GM23338 (cell line): ENCODE measurements around the gene FGF8. TPM values are rescaled to one million over a fixed set of nuclear protein-coding genes. Genes with fewer than 3 reads are reported as not detected.

Experiments used
- ATAC-seq: fragments of 200-7000 bp; cut with Tn5 transposase; 3 replicates; pipeline ENCODE4 v1.9.1; 2020
- DNase-seq: peaks from one replicate; pipeline ENCODE4 v3.0.0-alpha.2; 2015; ENCODE audit warnings: low spot score
- H2AFZ ChIP-seq: fragments of 200-600 bp; sonication (generic); 2 replicates; pipeline ENCODE4 v1.8.0; 2016; ENCODE audit warnings: antibody characterized with exemption, mild to moderate bottlenecking, moderate library complexity
- H3F3A ChIP-seq: fragments of 200-600 bp; sonication (generic); replicated peaks from 2 replicates; pipeline ENCODE4 v1.8.0; 2017; ENCODE audit warnings: antibody characterized with exemption, mixed run types, low read depth
- H3K27ac ChIP-seq: fragments of 200-600 bp; sonication (generic); 2 replicates; pipeline ENCODE4 v1.6.1; 2016; ENCODE audit warnings: low read depth
- H3K27me3 ChIP-seq: fragments of 200-600 bp; sonication (generic); 2 replicates; pipeline ENCODE4 v1.8.0; 2016; ENCODE audit warnings: mild to moderate bottlenecking, mixed run types, moderate library complexity; ENCODE audit not compliant: insufficient read depth
- H3K36me3 ChIP-seq: fragments of 200-600 bp; sonication (generic); 2 replicates; pipeline ENCODE4 v1.8.0; 2016; ENCODE audit warnings: mild to moderate bottlenecking; ENCODE audit not compliant: insufficient read depth
- H3K4me1 ChIP-seq: fragments of 200-600 bp; sonication (generic); 2 replicates; pipeline ENCODE4 v1.8.0; 2016; ENCODE audit warnings: mild to moderate bottlenecking, moderate library complexity; ENCODE audit not compliant: insufficient read depth
- H3K4me2 ChIP-seq: fragments of 200-600 bp; sonication (generic); 2 replicates; pipeline ENCODE4 v1.7.1; 2017; ENCODE audit warnings: mixed run types
- H3K4me3 ChIP-seq: fragments of 200-600 bp; sonication (generic); 2 replicates; pipeline ENCODE4 v1.6.1; 2016; ENCODE audit warnings: mixed run types
- H3K79me2 ChIP-seq: fragments of 200-600 bp; sonication (generic); replicated peaks from 2 replicates; pipeline ENCODE4 v1.8.0; 2017; ENCODE audit warnings: mild to moderate bottlenecking; ENCODE audit not compliant: insufficient read depth
- H3K9me2 ChIP-seq: fragments of 200-600 bp; sonication (generic); 2 replicates; pipeline ENCODE4 v1.8.0; 2017; ENCODE audit not compliant: insufficient read depth
- H4K20me1 ChIP-seq: fragments of 200-600 bp; sonication (generic); replicated peaks from 2 replicates; pipeline ENCODE4 v1.8.0; 2017; ENCODE audit warnings: mild to moderate bottlenecking; ENCODE audit not compliant: insufficient read depth
- H3K27ac Mint-ChIP-seq: 2 replicates; pipeline ENCODE4 v1.8.0; 2020; ENCODE audit warnings: inconsistent platforms, mild to moderate bottlenecking, moderate library complexity, mixed read lengths
- H3K27me3 Mint-ChIP-seq: 3 replicates; pipeline ENCODE4 v1.8.0; 2022; ENCODE audit warnings: low read depth, mild to moderate bottlenecking, moderate library complexity, mixed read lengths, inconsistent platforms; ENCODE audit not compliant: insufficient read depth, poor library complexity
- H3K36me3 Mint-ChIP-seq: 3 replicates; pipeline ENCODE4 v1.8.0; 2021; ENCODE audit warnings: low read depth, mild to moderate bottlenecking, inconsistent platforms, moderate library complexity, mixed read lengths
- H3K4me1 Mint-ChIP-seq: 3 replicates; pipeline ENCODE4 v1.8.0; 2020; ENCODE audit warnings: mild to moderate bottlenecking, inconsistent platforms, mixed read lengths
- H3K4me3 Mint-ChIP-seq: 3 replicates; pipeline ENCODE4 v1.8.0; 2021; ENCODE audit warnings: moderate library complexity, mild to moderate bottlenecking, inconsistent platforms, mixed read lengths
- H3K9me3 Mint-ChIP-seq: 3 replicates; pipeline ENCODE4 v1.8.0; 2020; ENCODE audit warnings: moderate library complexity, mild to moderate bottlenecking, inconsistent platforms, mixed read lengths
- CREB1 ChIP-seq: fragments of 250-450 bp; sonication (Bioruptor Pico); IDR thresholded peaks from 2 replicates; pipeline ENCODE4 v1.5.0; 2020; ENCODE audit warnings: low read depth, mild to moderate bottlenecking, moderate library complexity
- EZH2 ChIP-seq: fragments of 200-600 bp; sonication (generic); IDR thresholded peaks from one replicate; pipeline ENCODE4 v1.8.0; 2017; ENCODE audit warnings: antibody characterized with exemption, mild to moderate bottlenecking, low read depth; ENCODE audit not compliant: unreplicated experiment
- EZH2phosphoT487 ChIP-seq: fragments of 200-600 bp; sonication (generic); IDR thresholded peaks from one replicate; pipeline ENCODE4 v1.8.1; 2018; ENCODE audit warnings: antibody characterized with exemption; ENCODE audit not compliant: unreplicated experiment
- JUNB ChIP-seq: IDR thresholded peaks from one replicate; pipeline ENCODE4 v1.6.1; 2016; ENCODE audit warnings: antibody characterized with exemption; ENCODE audit not compliant: unreplicated experiment
- NANOG ChIP-seq: IDR thresholded peaks from 2 replicates; pipeline ENCODE4 v1.6.1; 2016; ENCODE audit warnings: antibody characterized with exemption, borderline replicate concordance
- POLR2AphosphoS5 ChIP-seq: IDR thresholded peaks from 2 replicates; pipeline ENCODE4 v1.6.1; 2016; ENCODE audit warnings: antibody characterized with exemption, low read depth
- STAT1 ChIP-seq: IDR thresholded peaks from one replicate; pipeline ENCODE4 v1.6.1; 2016; ENCODE audit warnings: antibody characterized with exemption; ENCODE audit not compliant: unreplicated experiment
- ZNF114 ChIP-seq: fragments of 250-450 bp; sonication (Bioruptor Pico); IDR thresholded peaks from 2 replicates; pipeline ENCODE4 v1.5.0; 2020; ENCODE audit warnings: mild to moderate bottlenecking, moderate library complexity
- ZNF331 ChIP-seq: fragments of 250-450 bp; sonication (Bioruptor Pico); IDR thresholded peaks from 2 replicates; pipeline ENCODE4 v1.5.0; 2020; ENCODE audit warnings: low read depth, mild to moderate bottlenecking, moderate library complexity
- polyA plus RNA-seq: library from polyadenylated mRNA; unstranded; fragments of >200 nt; fragmentation: Nextera tagmentation; extraction: Ambion mirVana; gene quantifications from 2 replicates; pipeline ENCODE4 v1.2.1, GENCODE V29; 2016
- total RNA-seq: library from RNA; depleted of rRNA; stranded (reverse); fragments of >200 nt; shearing (Covaris generic); gene quantifications from 2 replicates; pipeline ENCODE4 v1.2.3, GENCODE V29; 2014
- TF ChIP-seq, protein P1 (sequence below): IDR thresholded peaks from 2 replicates; pipeline ENCODE4 v1.6.1; 2016; ENCODE audit warnings: antibody characterized with exemption
- TF ChIP-seq, protein P2 (sequence below): fragments of 250-450 bp; sonication (Bioruptor Pico); IDR thresholded peaks from 2 replicates; pipeline ENCODE4 v1.5.0; 2020; ENCODE audit warnings: mild to moderate bottlenecking, moderate library complexity
- TF ChIP-seq, protein P3 (sequence below): IDR thresholded peaks from one replicate; pipeline ENCODE4 v1.6.1; 2018; ENCODE audit warnings: antibody characterized with exemption; ENCODE audit not compliant: unreplicated experiment
- TF ChIP-seq, protein P4 (sequence below), 2 experiments: fragments of 200-600 bp in 1 of 2; sonication (generic) in 1 of 2; conservative IDR thresholded peaks; 2 replicates each; pipeline versions ENCODE4 v1.5.1 to v1.6.1; 2016 to 2017; ENCODE audit warnings: antibody characterized with exemption in 2 of 2, low read depth in 2 of 2, mild to moderate bottlenecking in 2 of 2, moderate library complexity in 1 of 2

FGF8 gene
- total and polyA plus RNA-seq, 2 experiments from 2014 or later: 1.6 to 6.2 TPM

DNA sequence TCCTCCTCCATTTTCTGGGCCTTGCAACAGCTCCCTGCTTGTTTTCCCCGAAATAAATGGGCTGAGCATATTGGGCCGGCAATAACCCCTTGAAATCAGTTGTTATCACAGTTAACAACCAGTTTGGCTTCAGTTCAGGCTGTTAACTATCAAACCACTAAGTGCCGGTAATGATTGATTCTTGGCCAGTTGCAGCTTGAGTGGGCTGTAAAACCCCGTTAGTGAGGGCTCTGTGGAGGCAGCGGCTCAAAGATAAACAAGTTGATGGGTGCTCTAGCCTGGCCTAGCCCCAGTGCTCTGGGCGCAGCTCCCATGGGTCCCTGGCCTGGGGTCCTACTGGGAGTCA, 8.3 kb downstream of the FGF8 start:
- Histone ChIP-seq H3K36me3 (no peaks in the 10 kb centered on the region), H3K9me2 (no peaks in the 10 kb centered on the region), H3K27ac (no peak overlapping the region), H3K79me2 (no peaks in the 10 kb centered on the region), H2AFZ (no peak overlapping the region), H3K27me3 (peaks cover 14% of the 10 kb centered on the region), H3K4me1 (peaks cover 3% of the 10 kb centered on the region; the same call in 1 of the 2 replicates), H3F3A (peaks cover under 1% of the 10 kb centered on the region; the same call in 1 of the 2 replicates), H3K4me2 (no peak overlapping the region), H4K20me1 (no peaks in the 10 kb centered on the region), H3K4me3 (no peak overlapping the region)
- ATAC-seq: no peak
- H3K4me3 Mint-ChIP-seq: no peak overlapping the region
- no peak overlapping the region for H3K27ac Mint-ChIP-seq
- no peaks in the 10 kb centered on the region; the same call in 2 of the 3 replicates for H3K36me3 Mint-ChIP-seq
- peaks cover 18% of the 10 kb centered on the region for H3K4me1 Mint-ChIP-seq
- H3K9me3 Mint-ChIP-seq: no peaks in the 10 kb centered on the region
- TF ChIP-seq EZH2phosphoT487 (no peak), ZNF114 (CRISPR knock-in tag) (no peak), POLR2AphosphoS5 (no peak), STAT1 (no peak), ZNF331 (CRISPR knock-in tag) (no peak), JUNB (no peak), EZH2 (no peak), NANOG (no peak), CREB1 (CRISPR knock-in tag) (no peak)
- TF ChIP-seq, protein P1, sequence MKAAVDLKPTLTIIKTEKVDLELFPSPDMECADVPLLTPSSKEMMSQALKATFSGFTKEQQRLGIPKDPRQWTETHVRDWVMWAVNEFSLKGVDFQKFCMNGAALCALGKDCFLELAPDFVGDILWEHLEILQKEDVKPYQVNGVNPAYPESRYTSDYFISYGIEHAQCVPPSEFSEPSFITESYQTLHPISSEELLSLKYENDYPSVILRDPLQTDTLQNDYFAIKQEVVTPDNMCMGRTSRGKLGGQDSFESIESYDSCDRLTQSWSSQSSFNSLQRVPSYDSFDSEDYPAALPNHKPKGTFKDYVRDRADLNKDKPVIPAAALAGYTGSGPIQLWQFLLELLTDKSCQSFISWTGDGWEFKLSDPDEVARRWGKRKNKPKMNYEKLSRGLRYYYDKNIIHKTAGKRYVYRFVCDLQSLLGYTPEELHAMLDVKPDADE: no peak
- TF ChIP-seq, protein P2, sequence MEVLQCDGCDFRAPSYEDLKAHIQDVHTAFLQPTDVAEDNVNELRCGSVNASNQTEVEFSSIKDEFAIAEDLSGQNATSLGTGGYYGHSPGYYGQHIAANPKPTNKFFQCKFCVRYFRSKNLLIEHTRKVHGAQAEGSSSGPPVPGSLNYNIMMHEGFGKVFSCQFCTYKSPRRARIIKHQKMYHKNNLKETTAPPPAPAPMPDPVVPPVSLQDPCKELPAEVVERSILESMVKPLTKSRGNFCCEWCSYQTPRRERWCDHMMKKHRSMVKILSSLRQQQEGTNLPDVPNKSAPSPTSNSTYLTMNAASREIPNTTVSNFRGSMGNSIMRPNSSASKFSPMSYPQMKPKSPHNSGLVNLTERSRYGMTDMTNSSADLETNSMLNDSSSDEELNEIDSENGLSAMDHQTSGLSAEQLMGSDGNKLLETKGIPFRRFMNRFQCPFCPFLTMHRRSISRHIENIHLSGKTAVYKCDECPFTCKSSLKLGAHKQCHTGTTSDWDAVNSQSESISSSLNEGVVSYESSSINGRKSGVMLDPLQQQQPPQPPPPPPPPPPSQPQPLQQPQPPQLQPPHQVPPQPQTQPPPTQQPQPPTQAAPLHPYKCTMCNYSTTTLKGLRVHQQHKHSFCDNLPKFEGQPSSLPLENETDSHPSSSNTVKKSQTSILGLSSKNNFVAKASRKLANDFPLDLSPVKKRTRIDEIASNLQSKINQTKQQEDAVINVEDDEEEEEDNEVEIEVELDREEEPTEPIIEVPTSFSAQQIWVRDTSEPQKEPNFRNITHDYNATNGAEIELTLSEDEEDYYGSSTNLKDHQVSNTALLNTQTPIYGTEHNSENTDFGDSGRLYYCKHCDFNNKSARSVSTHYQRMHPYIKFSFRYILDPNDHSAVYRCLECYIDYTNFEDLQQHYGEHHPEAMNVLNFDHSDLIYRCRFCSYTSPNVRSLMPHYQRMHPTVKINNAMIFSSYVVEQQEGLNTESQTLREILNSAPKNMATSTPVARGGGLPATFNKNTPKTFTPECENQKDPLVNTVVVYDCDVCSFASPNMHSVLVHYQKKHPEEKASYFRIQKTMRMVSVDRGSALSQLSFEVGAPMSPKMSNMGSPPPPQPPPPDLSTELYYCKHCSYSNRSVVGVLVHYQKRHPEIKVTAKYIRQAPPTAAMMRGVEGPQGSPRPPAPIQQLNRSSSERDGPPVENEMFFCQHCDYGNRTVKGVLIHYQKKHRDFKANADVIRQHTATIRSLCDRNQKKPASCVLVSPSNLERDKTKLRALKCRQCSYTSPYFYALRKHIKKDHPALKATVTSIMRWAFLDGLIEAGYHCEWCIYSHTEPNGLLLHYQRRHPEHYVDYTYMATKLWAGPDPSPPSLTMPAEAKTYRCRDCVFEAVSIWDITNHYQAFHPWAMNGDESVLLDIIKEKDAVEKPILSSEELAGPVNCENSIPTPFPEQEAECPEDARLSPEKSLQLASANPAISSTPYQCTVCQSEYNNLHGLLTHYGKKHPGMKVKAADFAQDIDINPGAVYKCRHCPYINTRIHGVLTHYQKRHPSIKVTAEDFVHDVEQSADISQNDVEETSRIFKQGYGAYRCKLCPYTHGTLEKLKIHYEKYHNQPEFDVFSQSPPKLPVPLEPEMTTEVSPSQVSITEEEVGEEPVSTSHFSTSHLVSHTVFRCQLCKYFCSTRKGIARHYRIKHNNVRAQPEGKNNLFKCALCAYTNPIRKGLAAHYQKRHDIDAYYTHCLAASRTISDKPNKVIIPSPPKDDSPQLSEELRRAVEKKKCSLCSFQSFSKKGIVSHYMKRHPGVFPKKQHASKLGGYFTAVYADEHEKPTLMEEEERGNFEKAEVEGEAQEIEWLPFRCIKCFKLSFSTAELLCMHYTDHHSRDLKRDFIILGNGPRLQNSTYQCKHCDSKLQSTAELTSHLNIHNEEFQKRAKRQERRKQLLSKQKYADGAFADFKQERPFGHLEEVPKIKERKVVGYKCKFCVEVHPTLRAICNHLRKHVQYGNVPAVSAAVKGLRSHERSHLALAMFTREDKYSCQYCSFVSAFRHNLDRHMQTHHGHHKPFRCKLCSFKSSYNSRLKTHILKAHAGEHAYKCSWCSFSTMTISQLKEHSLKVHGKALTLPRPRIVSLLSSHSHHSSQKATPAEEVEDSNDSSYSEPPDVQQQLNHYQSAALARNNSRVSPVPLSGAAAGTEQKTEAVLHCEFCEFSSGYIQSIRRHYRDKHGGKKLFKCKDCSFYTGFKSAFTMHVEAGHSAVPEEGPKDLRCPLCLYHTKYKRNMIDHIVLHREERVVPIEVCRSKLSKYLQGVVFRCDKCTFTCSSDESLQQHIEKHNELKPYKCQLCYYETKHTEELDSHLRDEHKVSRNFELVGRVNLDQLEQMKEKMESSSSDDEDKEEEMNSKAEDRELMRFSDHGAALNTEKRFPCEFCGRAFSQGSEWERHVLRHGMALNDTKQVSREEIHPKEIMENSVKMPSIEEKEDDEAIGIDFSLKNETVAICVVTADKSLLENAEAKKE (CRISPR knock-in tag): no peak
- TF ChIP-seq, protein P3, sequence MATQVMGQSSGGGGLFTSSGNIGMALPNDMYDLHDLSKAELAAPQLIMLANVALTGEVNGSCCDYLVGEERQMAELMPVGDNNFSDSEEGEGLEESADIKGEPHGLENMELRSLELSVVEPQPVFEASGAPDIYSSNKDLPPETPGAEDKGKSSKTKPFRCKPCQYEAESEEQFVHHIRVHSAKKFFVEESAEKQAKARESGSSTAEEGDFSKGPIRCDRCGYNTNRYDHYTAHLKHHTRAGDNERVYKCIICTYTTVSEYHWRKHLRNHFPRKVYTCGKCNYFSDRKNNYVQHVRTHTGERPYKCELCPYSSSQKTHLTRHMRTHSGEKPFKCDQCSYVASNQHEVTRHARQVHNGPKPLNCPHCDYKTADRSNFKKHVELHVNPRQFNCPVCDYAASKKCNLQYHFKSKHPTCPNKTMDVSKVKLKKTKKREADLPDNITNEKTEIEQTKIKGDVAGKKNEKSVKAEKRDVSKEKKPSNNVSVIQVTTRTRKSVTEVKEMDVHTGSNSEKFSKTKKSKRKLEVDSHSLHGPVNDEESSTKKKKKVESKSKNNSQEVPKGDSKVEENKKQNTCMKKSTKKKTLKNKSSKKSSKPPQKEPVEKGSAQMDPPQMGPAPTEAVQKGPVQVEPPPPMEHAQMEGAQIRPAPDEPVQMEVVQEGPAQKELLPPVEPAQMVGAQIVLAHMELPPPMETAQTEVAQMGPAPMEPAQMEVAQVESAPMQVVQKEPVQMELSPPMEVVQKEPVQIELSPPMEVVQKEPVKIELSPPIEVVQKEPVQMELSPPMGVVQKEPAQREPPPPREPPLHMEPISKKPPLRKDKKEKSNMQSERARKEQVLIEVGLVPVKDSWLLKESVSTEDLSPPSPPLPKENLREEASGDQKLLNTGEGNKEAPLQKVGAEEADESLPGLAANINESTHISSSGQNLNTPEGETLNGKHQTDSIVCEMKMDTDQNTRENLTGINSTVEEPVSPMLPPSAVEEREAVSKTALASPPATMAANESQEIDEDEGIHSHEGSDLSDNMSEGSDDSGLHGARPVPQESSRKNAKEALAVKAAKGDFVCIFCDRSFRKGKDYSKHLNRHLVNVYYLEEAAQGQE: no peak
- TF ChIP-seq, protein P4, sequence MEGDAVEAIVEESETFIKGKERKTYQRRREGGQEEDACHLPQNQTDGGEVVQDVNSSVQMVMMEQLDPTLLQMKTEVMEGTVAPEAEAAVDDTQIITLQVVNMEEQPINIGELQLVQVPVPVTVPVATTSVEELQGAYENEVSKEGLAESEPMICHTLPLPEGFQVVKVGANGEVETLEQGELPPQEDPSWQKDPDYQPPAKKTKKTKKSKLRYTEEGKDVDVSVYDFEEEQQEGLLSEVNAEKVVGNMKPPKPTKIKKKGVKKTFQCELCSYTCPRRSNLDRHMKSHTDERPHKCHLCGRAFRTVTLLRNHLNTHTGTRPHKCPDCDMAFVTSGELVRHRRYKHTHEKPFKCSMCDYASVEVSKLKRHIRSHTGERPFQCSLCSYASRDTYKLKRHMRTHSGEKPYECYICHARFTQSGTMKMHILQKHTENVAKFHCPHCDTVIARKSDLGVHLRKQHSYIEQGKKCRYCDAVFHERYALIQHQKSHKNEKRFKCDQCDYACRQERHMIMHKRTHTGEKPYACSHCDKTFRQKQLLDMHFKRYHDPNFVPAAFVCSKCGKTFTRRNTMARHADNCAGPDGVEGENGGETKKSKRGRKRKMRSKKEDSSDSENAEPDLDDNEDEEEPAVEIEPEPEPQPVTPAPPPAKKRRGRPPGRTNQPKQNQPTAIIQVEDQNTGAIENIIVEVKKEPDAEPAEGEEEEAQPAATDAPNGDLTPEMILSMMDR (conservative IDR thresholded peaks at IDR 0.05; ENCODE audit: low read depth in 2 of 2): no peak
- H3K27me3 Mint-ChIP-seq: peaks cover 25% of the 10 kb centered on the region
- no peak for DNase-seq
